ENCODE measurements around the gene MED13L. TPM values are rescaled to one million over a fixed set of nuclear protein-coding genes. Genes with fewer than 3 reads are reported as not detected.
A peak's percentile ranks its signal among the peaks of the same experiment; 100 is the strongest.

Gene MED13L
- total and polyA plus RNA-seq, 2 of the 4 experiments (the other 2 are of a cell fraction): 17.9 to 49.1 TPM

DNA sequence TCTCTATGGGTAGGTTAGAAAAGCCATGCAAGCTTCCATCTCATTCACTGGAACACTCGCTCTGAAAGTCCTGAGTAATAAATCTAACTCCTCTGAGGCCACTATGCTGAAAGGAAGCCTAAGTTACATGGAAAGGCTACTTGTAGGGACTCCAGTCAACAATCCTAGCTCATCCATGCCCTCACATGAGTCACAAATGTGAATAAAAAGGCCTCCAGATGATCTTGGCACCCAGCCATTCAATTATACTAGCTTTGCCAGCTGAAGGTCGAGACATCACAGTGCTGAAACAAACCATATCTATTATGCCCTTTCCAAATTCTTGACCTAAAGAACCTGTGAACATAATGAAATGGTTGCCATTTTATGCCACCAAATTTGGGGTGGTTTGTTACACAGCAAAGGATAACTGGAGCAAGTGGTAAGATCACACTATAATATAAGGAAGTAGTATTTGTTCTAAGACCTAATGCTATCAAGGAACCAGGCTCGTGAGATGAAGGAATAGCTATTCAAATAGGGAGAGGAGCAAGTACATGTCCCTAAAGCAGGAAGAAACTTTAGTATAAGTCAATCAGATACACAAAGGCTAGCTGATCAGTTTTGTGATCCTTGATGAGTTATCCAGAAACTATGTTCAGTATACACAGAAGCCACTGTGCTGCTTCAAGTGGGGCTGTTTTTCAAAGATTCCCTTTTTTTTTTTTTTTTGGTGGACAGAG, 142.1 kb downstream of the MED13L start:
- no peak for TF ChIP-seq MXI1 (IDR thresholded peaks at IDR 0.05; ENCODE audit: borderline replicate concordance, low read depth, low read length)
- no peak for TF ChIP-seq BHLHE40 (IDR thresholded peaks at IDR 0.05; ENCODE audit: low read depth, low read length)
- no peak for TF ChIP-seq RCOR1 (IDR thresholded peaks at IDR 0.05; ENCODE audit: insufficient replicate concordance, low read length)
- no peak for TF ChIP-seq MAZ (IDR thresholded peaks at IDR 0.05; ENCODE audit: borderline replicate concordance, low read depth, low read length)
- TF ChIP-seq POLR2A (IDR thresholded peaks at IDR 0.05; ENCODE audit: low read depth, low read length): no peak
- TF ChIP-seq MAFK (IDR thresholded peaks at IDR 0.05; ENCODE audit: low read depth, low read length): no peak
- no peak for TF ChIP-seq CTCF (conservative IDR thresholded peaks at IDR 0.05; ENCODE audit: low read depth, low read length)
- TF ChIP-seq USF2 (IDR thresholded peaks at IDR 0.05; ENCODE audit: low read depth, low read length): no peak
- no peak; the same call in 1 of the 2 replicates for TF ChIP-seq FOS (IDR thresholded peaks at IDR 0.05; ENCODE audit: low read depth, low read length)
- Histone ChIP-seq H4K5ac (ENCODE audit: low read depth, low read length) (no peak overlapping the region), H3K9me3 (ENCODE audit: control insufficient read depth, insufficient read depth, low read length) (no peaks in the 10 kb centered on the region), H3K4me3 (ENCODE audit: insufficient read depth, low read depth, low read length) (no peak overlapping the region), H3K23ac (ENCODE audit: low read depth, low read length) (peak overlapping the region; percentile 29; the same call in 1 of the 2 replicates), H3K4me2 (ENCODE audit: low read depth, low read length) (peak overlapping the region; percentile 22; the same call in 1 of the 2 replicates), H4K20me1 (ENCODE audit: insufficient read depth, low read length) (peaks cover 75% of the 10 kb centered on the region), H2BK20ac (ENCODE audit: low read depth, low read length) (peak overlapping the region; percentile 68; the same call in 1 of the 2 replicates), H4K91ac (ENCODE audit: insufficient read depth, low read depth, low read length) (peak overlapping the region; percentile 74), H3K36me3 (ENCODE audit: control insufficient read depth, insufficient read depth, low read length) (no peaks in the 10 kb centered on the region), H4K8ac (ENCODE audit: low read depth in 2 of 2, low read length in 2 of 2) (peak overlapping the region; percentile 1 to 48; a peak in 3 of 4 replicates), H2BK120ac (ENCODE audit: low read depth, low read length) (peak overlapping the region; percentile 79), H2BK5ac (ENCODE audit: low read depth, low read length, poor library complexity, severe bottlenecking) (peak overlapping the region; percentile 75), H3K9ac (ENCODE audit: low read depth, low read length) (no peak overlapping the region), H3K27ac (ENCODE audit: insufficient read depth, low read length) (peak overlapping the region; percentile 1; the same call in 1 of the 2 replicates), H3K18ac (ENCODE audit: low read depth, low read length) (peak overlapping the region; percentile 42; the same call in 1 of the 2 replicates), H3K4me1 (ENCODE audit: control insufficient read depth, insufficient read depth, low read length) (peaks cover 17% of the 10 kb centered on the region), H3K4ac (ENCODE audit: low read depth, low read length) (peak overlapping the region; percentile 12; the same call in 1 of the 2 replicates), H3K79me1 (ENCODE audit: low read depth in 1 of 2, low read length in 2 of 2) (peaks cover 26 to 73% of the 10 kb centered on the region in 2 experiments), H2BK15ac (ENCODE audit: low read depth, low read length) (peak overlapping the region; percentile 76; the same call in 2 of the 3 replicates), H3K56ac (ENCODE audit: extremely low read depth, insufficient read depth, low read length) (no peak overlapping the region), H3K27me3 (ENCODE audit: control insufficient read depth, insufficient read depth, low read length) (no peaks in the 10 kb centered on the region), H2AFZ (replicated peaks; ENCODE audit: low read length, poor library complexity) (no peak overlapping the region), H3K14ac (replicated peaks; ENCODE audit: low read depth, low read length) (peak overlapping the region; percentile 33), H2AK9ac (replicated peaks; ENCODE audit: low read depth, low read length, poor library complexity) (no peak overlapping the region), H3K9me1 (ENCODE audit: insufficient read depth, low read length) (peaks cover 18% of the 10 kb centered on the region), H2AK5ac (ENCODE audit: low read depth, low read length) (peak overlapping the region; percentile 84; the same call in 1 of the 2 replicates)
- peak; percentile 83 for DNase-seq
- ATAC-seq (ENCODE audit: low read depth): peak; percentile 70
- POLR2A ChIA-PET (ENCODE audit: unreplicated experiment): no interaction called here
- dilution Hi-C loops (cut with HindIII; ENCODE audit: low sequenced_read_pairs, unreplicated experiment) (no loop called here), intact Hi-C loops (cut with micrococcal nuclease) (no loop called here), in situ Hi-C loops (cut with MboI; ENCODE audit: low sequenced_read_pairs) (no loop called here)
- no TSS peak for BruUV-seq (replicated peaks)
- CTCF ChIA-PET: interaction anchor here (0.6 kb wide), 2 partner anchors 16 to 247 kb away, joined by 3 to 4 read pairs; no protein-coding TSS in a partner anchor
- no CpG with 5 or more reads among the region's 3 CpGs for WGBS, 2 experiments (ENCODE audit: extremely low coverage in 2 of 2, insufficient read length in 1 of 2)
